22Rv1 (cell line): ENCODE results near the gene MICOS13.

Experiments used
- ZFX ChIP-seq: fragments of 450-650 bp; IDR thresholded peaks from 2 replicates; pipeline ENCODE4 v1.6.1; 2017; ENCODE audit warnings: antibody characterized with exemption, borderline replicate concordance
- TF ChIP-seq, protein P1 (sequence below): fragments of 450-650 bp; IDR thresholded peaks from 2 replicates; pipeline ENCODE4 v1.5.1; 2017; ENCODE audit warnings: mild to moderate bottlenecking

DNA sequence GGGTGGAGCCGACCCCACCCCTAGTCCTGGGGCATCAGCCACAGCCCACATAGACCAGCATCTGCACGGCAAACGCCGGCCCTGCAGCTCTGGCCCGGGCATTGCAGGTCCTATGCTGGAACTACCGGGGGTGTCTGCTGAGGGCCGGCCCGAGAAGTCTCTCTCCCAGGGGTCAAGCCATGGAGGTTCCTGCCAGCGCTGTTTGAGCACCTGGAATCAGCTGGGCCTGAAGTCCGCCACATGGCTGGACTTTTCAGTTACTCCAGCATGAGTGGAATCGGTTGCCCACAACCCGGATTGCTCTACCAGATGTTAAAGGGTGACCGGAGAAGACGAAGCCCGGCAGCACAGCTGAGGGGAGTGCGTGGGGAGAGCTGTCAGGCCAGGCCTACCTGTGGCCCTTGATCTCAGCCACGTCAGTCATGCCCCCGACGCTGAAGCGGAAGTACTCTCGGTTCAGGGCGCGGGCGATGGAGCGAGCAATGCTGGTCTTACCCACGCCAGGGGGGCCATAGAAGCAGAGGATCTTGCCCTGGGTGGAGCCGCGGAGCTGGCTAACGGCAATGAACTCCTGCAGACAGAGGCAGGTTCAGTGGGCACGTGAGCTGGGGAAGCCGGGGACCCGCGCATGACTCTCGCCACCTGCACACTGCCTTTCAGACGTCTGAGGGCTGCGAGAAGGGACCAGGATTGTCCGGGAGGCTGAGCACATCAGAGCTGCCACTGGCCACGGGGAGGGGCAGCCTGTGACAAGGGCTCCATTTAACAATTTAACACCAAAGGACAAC is 18.5 kb upstream of the MICOS13 start:
- TF ChIP-seq, protein P1, sequence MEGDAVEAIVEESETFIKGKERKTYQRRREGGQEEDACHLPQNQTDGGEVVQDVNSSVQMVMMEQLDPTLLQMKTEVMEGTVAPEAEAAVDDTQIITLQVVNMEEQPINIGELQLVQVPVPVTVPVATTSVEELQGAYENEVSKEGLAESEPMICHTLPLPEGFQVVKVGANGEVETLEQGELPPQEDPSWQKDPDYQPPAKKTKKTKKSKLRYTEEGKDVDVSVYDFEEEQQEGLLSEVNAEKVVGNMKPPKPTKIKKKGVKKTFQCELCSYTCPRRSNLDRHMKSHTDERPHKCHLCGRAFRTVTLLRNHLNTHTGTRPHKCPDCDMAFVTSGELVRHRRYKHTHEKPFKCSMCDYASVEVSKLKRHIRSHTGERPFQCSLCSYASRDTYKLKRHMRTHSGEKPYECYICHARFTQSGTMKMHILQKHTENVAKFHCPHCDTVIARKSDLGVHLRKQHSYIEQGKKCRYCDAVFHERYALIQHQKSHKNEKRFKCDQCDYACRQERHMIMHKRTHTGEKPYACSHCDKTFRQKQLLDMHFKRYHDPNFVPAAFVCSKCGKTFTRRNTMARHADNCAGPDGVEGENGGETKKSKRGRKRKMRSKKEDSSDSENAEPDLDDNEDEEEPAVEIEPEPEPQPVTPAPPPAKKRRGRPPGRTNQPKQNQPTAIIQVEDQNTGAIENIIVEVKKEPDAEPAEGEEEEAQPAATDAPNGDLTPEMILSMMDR = no peak
- no peak for TF ChIP-seq ZFX
